ENCODE data around the gene TMEM143. TPM values are rescaled to one million over a fixed set of nuclear protein-coding genes. Genes with fewer than 3 reads are reported as not detected.
A peak's percentile ranks its signal among the peaks of the same experiment; 100 is the strongest.
"Not testable (repeated sequence)": the region's sequence is repeated elsewhere in the genome, so short reads cannot be mapped to it uniquely, and the experiment has no call there.

The TMEM143 gene
- total and polyA plus RNA-seq, 4 donors = 3.5 to 14.7 (median 8.4) TPM

GRCh38 chr19:48392006-48392344 lies 28.2 kb upstream of the TMEM143 start:
- not testable (repeated sequence) for DNase-seq (ENCODE audit: low read depth in 4 of 6, low spot score in 6 of 6); H3K27ac ChIP-seq (ENCODE audit: low read depth, low read length); H3K4me3 ChIP-seq (ENCODE audit: low read depth, low read length); H3K9me3 ChIP-seq (ENCODE audit: control insufficient read depth, insufficient read depth, low read length)
- H3K4me1 ChIP-seq (ENCODE audit: control insufficient read depth, insufficient read depth, low read length) = peaks cover 69% of the 10 kb centered on the region
- H3K36me3 ChIP-seq (ENCODE audit: control insufficient read depth, insufficient read depth, low read length) = peaks cover 35% of the 10 kb centered on the region
- 20% methylated on average over 1 of the region's 1 CpG for WGBS (ENCODE audit: insufficient coverage)
- H3K27me3 ChIP-seq (ENCODE audit: control insufficient read depth, insufficient read depth, low read length) = peaks cover 31% of the 10 kb centered on the region

GRCh38 chr19:48391100-48392005 lies 27.6 kb upstream of the TMEM143 start, which contains the start of gene KDELR1:
TSS of gene KDELR1 (minus strand) at chr19:48391551. CDS start at chr19:48391358, 193 bp downstream.
- WGBS (ENCODE audit: insufficient coverage) = 4% methylated on average over 42 of the region's 42 CpGs
- peaks cover 63% of the 10 kb centered on the region for H3K4me1 ChIP-seq (ENCODE audit: control insufficient read depth, insufficient read depth, low read length)
- H3K27ac ChIP-seq (ENCODE audit: low read depth, low read length) = peak within 1 kb of the TSS; percentile 85

GRCh38 chr19:48390188-48391099 lies 26.7 kb upstream of the TMEM143 start:
- Histone ChIP-seq H3K36me3 (ENCODE audit: control insufficient read depth, insufficient read depth, low read length) (peaks cover 50% of the 10 kb centered on the region), H3K27ac (ENCODE audit: low read depth, low read length) (peak overlapping the region; percentile 85), H3K4me1 (ENCODE audit: control insufficient read depth, insufficient read depth, low read length) (peaks cover 54% of the 10 kb centered on the region), H3K4me3 (ENCODE audit: low read depth, low read length) (peak overlapping the region; percentile 99), H3K27me3 (ENCODE audit: control insufficient read depth, insufficient read depth, low read length) (peaks cover 17% of the 10 kb centered on the region), H3K9me3 (ENCODE audit: control insufficient read depth, insufficient read depth, low read length) (no peaks in the 10 kb centered on the region)
- 2% methylated on average over 15 of the region's 24 CpGs for WGBS (ENCODE audit: insufficient coverage)
- peak in 2 of 6 donors; percentile 71 to 74 for DNase-seq (ENCODE audit: low read depth in 4 of 6, low spot score in 6 of 6)

More at GRCh38 chr19:48391100-48392005, 27.6 kb upstream of the TMEM143 start, which contains the start of gene KDELR1:
- Histone ChIP-seq H3K9me3 (ENCODE audit: control insufficient read depth, insufficient read depth, low read length) (no peaks in the 10 kb centered on the region), H3K27me3 (ENCODE audit: control insufficient read depth, insufficient read depth, low read length) (peaks cover 25% of the 10 kb centered on the region), H3K36me3 (ENCODE audit: control insufficient read depth, insufficient read depth, low read length) (peaks cover 41% of the 10 kb centered on the region), H3K4me3 (ENCODE audit: low read depth, low read length) (peak within 1 kb of the TSS; percentile 99)
- peak in 5 of 6 donors; percentile 58 to 94 (median 77) for DNase-seq (ENCODE audit: low read depth in 4 of 6, low spot score in 6 of 6)

GRCh38 chr19:48386981-48387380 lies 23.2 kb upstream of the TMEM143 start:
- H3K9me3 ChIP-seq (ENCODE audit: control insufficient read depth, insufficient read depth, low read length) = no peaks in the 10 kb centered on the region
- H3K27me3 ChIP-seq (ENCODE audit: control insufficient read depth, insufficient read depth, low read length) = no peaks in the 10 kb centered on the region
- no peak for DNase-seq (ENCODE audit: low read depth in 4 of 6, low spot score in 6 of 6)
- no peak overlapping the region for H3K27ac ChIP-seq (ENCODE audit: low read depth, low read length)
- peaks cover 22% of the 10 kb centered on the region for H3K4me1 ChIP-seq (ENCODE audit: control insufficient read depth, insufficient read depth, low read length)
- no peak overlapping the region for H3K4me3 ChIP-seq (ENCODE audit: low read depth, low read length)
- H3K36me3 ChIP-seq (ENCODE audit: control insufficient read depth, insufficient read depth, low read length) = peaks cover 85% of the 10 kb centered on the region
- WGBS (ENCODE audit: insufficient coverage) = 100% methylated on average over 1 of the region's 3 CpGs

GRCh38 chr19:48385461-48386087 lies 21.8 kb upstream of the TMEM143 start:
- H3K4me3 ChIP-seq (ENCODE audit: low read depth, low read length) = no peak overlapping the region
- H3K9me3 ChIP-seq (ENCODE audit: control insufficient read depth, insufficient read depth, low read length) = no peaks in the 10 kb centered on the region
- H3K36me3 ChIP-seq (ENCODE audit: control insufficient read depth, insufficient read depth, low read length) = peaks cover 94% of the 10 kb centered on the region
- no peak overlapping the region for H3K27ac ChIP-seq (ENCODE audit: low read depth, low read length)
- WGBS (ENCODE audit: insufficient coverage) = 91% methylated on average over 5 of the region's 7 CpGs
- H3K4me1 ChIP-seq (ENCODE audit: control insufficient read depth, insufficient read depth, low read length) = peaks cover 13% of the 10 kb centered on the region
- DNase-seq (ENCODE audit: low read depth in 4 of 6, low spot score in 6 of 6) = no peak
- H3K27me3 ChIP-seq (ENCODE audit: control insufficient read depth, insufficient read depth, low read length) = no peaks in the 10 kb centered on the region

GRCh38 chr19:48382286-48382685 lies 18.5 kb upstream of the TMEM143 start:
- no peaks in the 10 kb centered on the region for H3K9me3 ChIP-seq (ENCODE audit: control insufficient read depth, insufficient read depth, low read length)
- no peaks in the 10 kb centered on the region for H3K27me3 ChIP-seq (ENCODE audit: control insufficient read depth, insufficient read depth, low read length)
- DNase-seq (ENCODE audit: low read depth in 4 of 6, low spot score in 6 of 6) = no peak
- H3K4me1 ChIP-seq (ENCODE audit: control insufficient read depth, insufficient read depth, low read length) = no peaks in the 10 kb centered on the region
- H3K27ac ChIP-seq (ENCODE audit: low read depth, low read length) = no peak overlapping the region
- H3K36me3 ChIP-seq (ENCODE audit: control insufficient read depth, insufficient read depth, low read length) = peaks cover 75% of the 10 kb centered on the region
- WGBS (ENCODE audit: insufficient coverage) = 85% methylated on average over 2 of the region's 8 CpGs
- H3K4me3 ChIP-seq (ENCODE audit: low read depth, low read length) = no peak overlapping the region

GRCh38 chr19:48381178-48381950 lies 17.6 kb upstream of the TMEM143 start:
- H3K36me3 ChIP-seq (ENCODE audit: control insufficient read depth, insufficient read depth, low read length) = peaks cover 66% of the 10 kb centered on the region
- H3K27me3 ChIP-seq (ENCODE audit: control insufficient read depth, insufficient read depth, low read length) = no peaks in the 10 kb centered on the region
- H3K27ac ChIP-seq (ENCODE audit: low read depth, low read length) = no peak overlapping the region
- H3K4me3 ChIP-seq (ENCODE audit: low read depth, low read length) = no peak overlapping the region
- no peaks in the 10 kb centered on the region for H3K9me3 ChIP-seq (ENCODE audit: control insufficient read depth, insufficient read depth, low read length)
- H3K4me1 ChIP-seq (ENCODE audit: control insufficient read depth, insufficient read depth, low read length) = no peaks in the 10 kb centered on the region
- 91% methylated on average over 4 of the region's 11 CpGs for WGBS (ENCODE audit: insufficient coverage)
- DNase-seq (ENCODE audit: low read depth in 4 of 6, low spot score in 6 of 6) = no peak

GRCh38 chr19:48379058-48379457 lies 15.3 kb upstream of the TMEM143 start:
- H3K4me3 ChIP-seq (ENCODE audit: low read depth, low read length) = no peak overlapping the region
- no peak for DNase-seq (ENCODE audit: low read depth in 4 of 6, low spot score in 6 of 6)
- no peaks in the 10 kb centered on the region for H3K27me3 ChIP-seq (ENCODE audit: control insufficient read depth, insufficient read depth, low read length)
- WGBS (ENCODE audit: insufficient coverage) = 91% methylated on average over 4 of the region's 5 CpGs
- peaks cover 43% of the 10 kb centered on the region for H3K36me3 ChIP-seq (ENCODE audit: control insufficient read depth, insufficient read depth, low read length)
- H3K27ac ChIP-seq (ENCODE audit: low read depth, low read length) = no peak overlapping the region
- H3K4me1 ChIP-seq (ENCODE audit: control insufficient read depth, insufficient read depth, low read length) = no peaks in the 10 kb centered on the region
- H3K9me3 ChIP-seq (ENCODE audit: control insufficient read depth, insufficient read depth, low read length) = no peaks in the 10 kb centered on the region

All from spinal cord (tissue), 10 donors.